ENCODE measurements around the gene FGFR3. TPM values are rescaled to one million over a fixed set of nuclear protein-coding genes. Genes with fewer than 3 reads are reported as not detected.

The FGFR3 gene
- total RNA-seq, 1 donor from 2014 or later, result 6.9 TPM

- DNase-seq (ENCODE audit: low spot score in 2 of 2) (no peak), FAIRE-seq (no peak)
Measured at GRCh38 chr4:1799387-1800375, 6.6 kb downstream of the FGFR3 start.

- FAIRE-seq, result no peak
- DNase-seq (ENCODE audit: low spot score in 2 of 2), result no peak
Measured at GRCh38 chr4:1800805-1801204, 7.7 kb downstream of the FGFR3 start.

- DNase-seq (ENCODE audit: low spot score in 2 of 2) (no peak), FAIRE-seq (no peak)
Measured at GRCh38 chr4:1801286-1801958, 8.3 kb downstream of the FGFR3 start.

DNA sequence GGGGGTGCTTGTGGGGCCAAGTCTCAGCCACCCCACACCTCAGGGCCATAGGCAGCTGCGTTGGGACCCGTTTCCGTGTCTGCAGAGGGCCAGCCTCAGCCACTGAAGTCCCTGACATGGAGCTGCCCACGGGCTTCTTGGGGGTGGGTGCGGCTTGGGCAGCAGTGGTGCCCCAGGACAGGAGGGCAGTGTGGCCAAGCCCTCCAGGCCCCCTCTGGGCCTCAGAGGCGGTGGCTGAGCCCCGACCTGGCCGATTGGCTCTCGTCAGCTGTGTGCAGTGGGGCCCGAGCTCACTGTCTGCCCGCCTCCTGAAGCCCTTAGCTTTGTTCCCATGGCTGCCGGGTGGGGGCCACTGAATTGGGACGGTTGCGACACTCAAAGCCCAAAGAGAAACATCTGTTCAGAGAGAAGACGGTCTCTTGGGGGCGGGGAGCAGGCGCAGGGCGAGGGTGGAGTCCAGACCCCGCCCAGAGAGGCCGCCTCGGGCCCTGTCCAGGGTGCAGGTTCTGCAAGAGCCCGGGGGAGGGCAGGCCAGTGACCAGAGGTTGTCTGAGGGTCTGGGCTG, 9.1 kb downstream of the FGFR3 start:
- FAIRE-seq (no peak), DNase-seq (ENCODE audit: low spot score in 2 of 2) (no peak)

DNA sequence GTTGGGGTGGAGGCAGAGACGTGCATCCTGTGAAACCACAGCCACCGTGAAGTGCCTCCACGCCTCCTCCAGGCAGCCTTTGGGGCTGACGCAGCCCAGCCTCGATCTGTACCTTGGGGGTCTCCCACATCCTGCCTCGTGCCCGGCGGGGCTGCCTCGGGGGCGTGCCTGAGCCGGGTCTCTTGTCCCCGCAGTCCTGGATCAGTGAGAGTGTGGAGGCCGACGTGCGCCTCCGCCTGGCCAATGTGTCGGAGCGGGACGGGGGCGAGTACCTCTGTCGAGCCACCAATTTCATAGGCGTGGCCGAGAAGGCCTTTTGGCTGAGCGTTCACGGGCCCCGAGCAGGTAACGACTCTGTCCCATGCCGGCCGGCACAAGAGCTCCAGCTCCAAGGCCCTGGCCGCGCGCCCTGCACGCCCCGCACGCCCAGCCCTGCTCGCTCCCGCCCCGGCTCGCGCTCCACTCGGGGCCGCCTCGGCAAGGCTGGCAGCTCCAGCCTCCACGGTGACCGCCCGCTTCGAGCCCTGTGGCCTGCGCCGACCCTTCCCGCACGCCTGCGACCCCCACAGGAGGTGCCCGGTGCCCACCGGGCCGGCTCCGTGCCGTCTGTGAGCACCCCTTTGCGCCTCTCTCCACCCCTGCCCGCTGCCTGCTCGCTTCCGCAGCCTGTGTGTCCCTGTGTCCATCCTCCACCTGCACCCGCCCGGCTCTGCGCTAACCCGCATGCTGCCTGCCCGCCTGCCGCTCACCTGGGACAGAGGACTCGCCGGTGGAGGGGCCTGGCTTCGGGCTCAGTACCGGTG, 9.8 kb downstream of the FGFR3 start:
- no peak for FAIRE-seq
- no peak for DNase-seq (ENCODE audit: low spot score in 2 of 2)

DNA sequence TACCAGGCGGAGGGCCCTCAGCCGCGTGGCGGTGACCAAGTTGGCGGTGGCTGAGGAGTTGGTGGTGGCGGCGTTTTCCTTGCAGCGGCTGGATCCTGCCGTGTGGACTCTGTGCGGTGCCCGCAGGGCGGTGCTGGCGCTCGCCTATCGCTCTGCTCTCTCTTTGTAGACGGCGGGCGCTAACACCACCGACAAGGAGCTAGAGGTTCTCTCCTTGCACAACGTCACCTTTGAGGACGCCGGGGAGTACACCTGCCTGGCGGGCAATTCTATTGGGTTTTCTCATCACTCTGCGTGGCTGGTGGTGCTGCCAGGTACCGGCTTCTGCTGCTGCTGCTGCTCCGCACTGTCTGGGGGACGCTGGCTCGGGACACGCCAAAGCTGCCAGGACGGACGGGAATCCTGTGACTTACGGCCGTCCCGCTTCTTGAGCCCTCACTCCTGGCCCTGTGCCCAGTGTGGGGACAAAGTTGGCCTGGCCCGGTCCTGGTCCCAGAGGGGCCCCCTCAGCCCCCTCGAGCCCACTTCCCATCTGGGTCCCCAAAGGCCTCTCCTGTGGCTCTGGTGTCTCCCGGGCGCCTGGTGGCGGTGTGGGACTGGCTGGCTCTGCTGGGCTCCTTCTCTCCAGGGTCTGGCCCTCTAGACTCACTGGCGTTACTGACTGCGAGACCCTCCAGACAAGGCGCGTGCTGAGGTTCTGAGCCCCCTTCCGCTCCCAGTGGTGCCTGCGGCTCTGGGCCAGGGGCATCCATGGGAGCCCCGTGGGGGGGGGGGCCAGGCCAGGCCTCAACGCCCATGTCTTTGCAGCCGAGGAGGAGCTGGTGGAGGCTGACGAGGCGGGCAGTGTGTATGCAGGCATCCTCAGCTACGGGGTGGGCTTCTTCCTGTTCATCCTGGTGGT, 10.7 kb downstream of the FGFR3 start:
- FAIRE-seq (no peak), DNase-seq (ENCODE audit: low spot score in 2 of 2) (no peak)

DNA sequence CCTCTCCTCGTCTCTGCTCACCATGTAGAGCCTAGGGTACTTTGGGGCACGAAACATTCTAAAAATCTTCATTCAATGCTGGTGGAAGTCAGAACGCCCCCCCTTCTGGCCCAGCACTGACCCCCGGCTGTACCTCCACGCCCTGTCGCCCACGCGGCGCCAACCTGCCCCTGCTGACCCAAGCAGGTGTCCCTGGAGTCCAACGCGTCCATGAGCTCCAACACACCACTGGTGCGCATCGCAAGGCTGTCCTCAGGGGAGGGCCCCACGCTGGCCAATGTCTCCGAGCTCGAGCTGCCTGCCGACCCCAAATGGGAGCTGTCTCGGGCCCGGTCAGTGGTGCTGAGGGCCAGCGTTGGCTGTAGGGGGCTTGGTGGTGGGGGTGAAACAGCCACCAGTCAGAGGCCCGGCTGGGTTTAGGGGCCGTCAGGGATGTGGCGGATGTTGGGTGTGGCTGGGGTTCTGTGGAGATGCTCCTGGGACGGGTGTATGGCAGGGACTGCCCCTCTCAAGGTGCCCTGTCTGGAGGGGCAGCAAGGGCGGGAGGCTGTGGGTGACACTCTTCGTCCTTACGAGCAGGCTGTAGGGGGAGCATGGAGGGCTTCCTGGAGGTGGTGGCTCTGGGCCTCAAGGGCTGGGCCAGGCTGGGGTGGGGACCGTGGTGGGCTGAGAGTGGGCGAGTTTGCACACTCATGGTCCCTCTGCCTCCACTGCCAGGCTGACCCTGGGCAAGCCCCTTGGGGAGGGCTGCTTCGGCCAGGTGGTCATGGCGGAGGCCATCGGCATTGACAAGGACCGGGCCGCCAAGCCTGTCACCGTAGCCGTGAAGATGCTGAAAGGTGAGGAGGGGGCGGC, 11.8 kb downstream of the FGFR3 start:
- DNase-seq (ENCODE audit: low spot score in 2 of 2), result no peak
- no peak for FAIRE-seq

- DNase-seq (ENCODE audit: low spot score in 2 of 2) (no peak), FAIRE-seq (no peak)
Measured at GRCh38 chr4:1805493-1806222, 12.6 kb downstream of the FGFR3 start.

GRCh38 chr4:1806223-1806564, 13.1 kb downstream of the FGFR3 start:
- FAIRE-seq (no peak), DNase-seq (ENCODE audit: low spot score in 2 of 2) (no peak)

- FAIRE-seq (no peak), DNase-seq (ENCODE audit: low spot score in 2 of 2) (no peak)
Measured at GRCh38 chr4:1806596-1807331, 13.7 kb downstream of the FGFR3 start.

GRCh38 chr4:1807332-1807777, 14.3 kb downstream of the FGFR3 start:
- no peak for DNase-seq (ENCODE audit: low spot score in 2 of 2)
- no peak for FAIRE-seq

GRCh38 chr4:1808396-1808795, 15.3 kb downstream of the FGFR3 start:
- FAIRE-seq (no peak), DNase-seq (ENCODE audit: low spot score in 2 of 2) (no peak)

DNA sequence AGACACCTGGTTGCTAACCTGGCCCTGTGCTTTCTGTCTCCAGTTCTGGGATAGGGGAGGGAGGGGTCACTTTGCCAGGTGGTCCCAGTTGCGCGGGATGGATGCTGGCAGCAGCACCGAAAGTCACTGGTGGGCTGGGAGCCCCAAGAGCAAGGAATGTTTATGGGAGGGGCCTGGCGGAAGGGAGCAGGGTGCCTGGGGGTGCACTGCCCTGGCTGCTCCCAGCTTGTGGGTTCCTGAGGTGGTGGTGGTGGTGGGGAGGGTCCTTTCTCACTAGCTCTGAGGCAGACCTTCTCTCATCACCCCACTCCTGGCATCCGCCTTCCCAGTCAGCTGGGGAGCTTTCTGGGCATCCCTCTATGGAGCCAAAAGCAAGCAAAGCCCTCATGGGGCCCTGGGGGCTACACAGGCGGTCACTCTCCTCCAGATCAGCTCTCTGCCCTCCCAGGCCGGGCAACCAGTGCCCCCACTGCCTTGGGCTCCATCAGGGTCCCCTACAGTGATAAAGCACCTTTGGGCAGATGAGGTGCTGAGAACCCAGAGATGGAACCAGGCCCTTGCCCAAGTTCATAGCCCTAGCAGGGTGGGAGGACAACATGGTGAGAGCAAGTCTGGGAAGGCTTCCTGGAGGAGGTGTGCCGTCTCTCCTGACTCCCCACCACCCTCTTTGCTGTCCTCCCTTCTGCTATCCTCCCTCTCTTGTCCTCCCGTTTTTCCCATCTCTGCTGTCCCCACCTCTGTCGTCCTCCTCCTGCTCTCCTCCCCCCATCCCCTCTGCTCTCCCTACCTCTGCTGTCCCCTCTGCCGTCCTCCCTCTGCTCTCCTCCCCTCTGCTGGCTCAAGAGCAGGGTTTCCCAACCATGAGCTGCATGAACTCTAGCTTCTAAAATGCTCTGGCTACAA, 16.0 kb downstream of the FGFR3 start:
- DNase-seq (ENCODE audit: low spot score in 2 of 2) (no peak), FAIRE-seq (no peak)

- FAIRE-seq (no peak), DNase-seq (ENCODE audit: low spot score in 2 of 2) (peak; percentile 83 to 89)
Measured at GRCh38 chr4:1809754-1810502, 16.8 kb downstream of the FGFR3 start.

GRCh38 chr4:1810765-1811164, 17.7 kb downstream of the FGFR3 start:
- FAIRE-seq (no peak), DNase-seq (ENCODE audit: low spot score in 2 of 2) (no peak)

DNA sequence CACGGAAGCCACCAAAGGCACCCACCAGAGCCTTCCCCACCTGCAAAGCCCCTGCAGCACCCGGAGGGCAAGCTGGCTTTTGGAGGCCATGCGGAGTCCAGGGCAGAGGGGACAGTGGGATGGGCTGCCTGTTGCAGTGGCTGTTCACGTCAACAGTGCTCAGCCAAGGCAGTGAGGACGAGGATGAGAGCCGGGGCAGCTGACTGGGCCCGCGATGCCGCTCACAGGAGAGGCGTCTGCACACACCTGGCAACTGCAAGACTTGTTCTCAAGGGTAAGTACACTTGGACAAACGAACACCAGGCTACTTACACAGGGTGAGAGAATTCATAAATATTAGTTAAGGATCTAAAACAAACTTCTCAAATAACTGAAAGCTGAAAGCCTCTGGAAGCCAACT, 19.6 kb downstream of the FGFR3 start:
- FAIRE-seq, result no peak
- DNase-seq (ENCODE audit: low spot score in 2 of 2), result no peak
